Neural progenitor cell (in vitro differentiated cells): Measurements from ENCODE around the gene HAVCR1. TPM values are rescaled to one million over a fixed set of nuclear protein-coding genes. Genes with fewer than 3 reads are reported as not detected.
"Not testable (repeated sequence)": the region's sequence is repeated elsewhere in the genome, so short reads cannot be mapped to it uniquely, and the experiment has no call there.

Experiments used
- DNase-seq: peaks from one replicate; pipeline ENCODE4 v3.0.0-alpha.2; 2016; ENCODE audit warnings: low spot score
- H2AFZ ChIP-seq: fragments of 200-600 bp; sonication (generic); replicated peaks from 2 replicates; pipeline ENCODE4 v1.6.1; 2016; ENCODE audit warnings: antibody characterized with exemption
- H3F3A ChIP-seq: fragments of 200-600 bp; sonication (generic); 2 replicates; pipeline ENCODE4 v1.6.1; 2016; ENCODE audit warnings: antibody characterized with exemption, low read depth
- H3K27ac ChIP-seq: fragments of 200-600 bp; sonication (generic); 2 replicates; pipeline ENCODE4 v1.5.1; 2016; ENCODE audit warnings: mild to moderate bottlenecking
- H3K27me3 ChIP-seq: fragments of 200-600 bp; sonication (generic); 2 replicates; pipeline ENCODE4 v1.6.1; 2016; ENCODE audit warnings: mild to moderate bottlenecking, moderate library complexity
- H3K36me3 ChIP-seq: fragments of 200-600 bp; sonication (generic); 2 replicates; pipeline ENCODE4 v1.5.1; 2016
- H3K4me1 ChIP-seq: fragments of 200-600 bp; sonication (generic); 2 replicates; pipeline ENCODE4 v1.6.1; 2016; ENCODE audit warnings: mixed run types
- H3K4me2 ChIP-seq: fragments of 200-600 bp; sonication (generic); 2 replicates; pipeline ENCODE4 v1.6.1; 2016
- H3K4me3 ChIP-seq: fragments of 200-600 bp; sonication (generic); 2 replicates; pipeline ENCODE4 v1.5.1; 2016
- H3K79me2 ChIP-seq: fragments of 200-600 bp; sonication (generic); 2 replicates; pipeline ENCODE4 v1.6.1; 2016; ENCODE audit warnings: low read depth
- H3K9ac ChIP-seq: fragments of 200-600 bp; sonication (generic); 2 replicates; pipeline ENCODE4 v1.6.1; 2016
- H3K9me3 ChIP-seq: fragments of 200-600 bp; sonication (generic); 2 replicates; pipeline ENCODE4 v1.5.1; 2016; ENCODE audit warnings: low read depth
- H4K20me1 ChIP-seq: fragments of 200-600 bp; sonication (generic); 2 replicates; pipeline ENCODE4 v1.6.1; 2016; ENCODE audit warnings: low read depth
- H3K27ac Mint-ChIP-seq: 3 replicates; pipeline ENCODE4 v1.8.0; 2021; ENCODE audit warnings: mixed read lengths
- H3K27me3 Mint-ChIP-seq: 2 replicates; pipeline ENCODE4 v1.8.0; 2022; ENCODE audit warnings: low read depth, mild to moderate bottlenecking, inconsistent platforms, moderate library complexity, mixed read lengths; ENCODE audit not compliant: insufficient read depth
- H3K36me3 Mint-ChIP-seq: 3 replicates; pipeline ENCODE4 v1.8.0; 2021; ENCODE audit warnings: mixed read lengths
- H3K4me1 Mint-ChIP-seq: 3 replicates; pipeline ENCODE4 v1.8.0; 2021; ENCODE audit warnings: mixed read lengths
- H3K4me3 Mint-ChIP-seq: 3 replicates; pipeline ENCODE4 v1.8.0; 2021; ENCODE audit warnings: mild to moderate bottlenecking, moderate library complexity, mixed read lengths
- H3K9me3 Mint-ChIP-seq: 3 replicates; pipeline ENCODE4 v1.8.0; 2020; ENCODE audit warnings: mixed read lengths
- EZH2 ChIP-seq: fragments of 200-600 bp; sonication (generic); IDR thresholded peaks from 2 replicates; pipeline ENCODE4 v1.6.1; 2017; ENCODE audit warnings: antibody characterized with exemption, mild to moderate bottlenecking, moderate library complexity
- EZH2phosphoT487 ChIP-seq: fragments of 200-600 bp; sonication (generic); IDR thresholded peaks from 2 replicates; pipeline ENCODE4 v1.6.1; 2017; ENCODE audit warnings: antibody characterized with exemption
- total RNA-seq: library from RNA; depleted of rRNA; stranded (reverse); fragments of >200 nt; gene quantifications from 2 replicates; pipeline ENCODE4 v1.2.3, GENCODE V29; 2015; ENCODE audit warnings: low replicate concordance
- TF ChIP-seq, protein P1 (sequence below): fragments of 200-600 bp; sonication (generic); IDR thresholded peaks from 2 replicates; pipeline ENCODE4 v1.5.1; 2017; ENCODE audit warnings: antibody characterized with exemption, mild to moderate bottlenecking

Gene HAVCR1
- total RNA-seq, 1 donor from 2014 or later: not detected

DNA sequence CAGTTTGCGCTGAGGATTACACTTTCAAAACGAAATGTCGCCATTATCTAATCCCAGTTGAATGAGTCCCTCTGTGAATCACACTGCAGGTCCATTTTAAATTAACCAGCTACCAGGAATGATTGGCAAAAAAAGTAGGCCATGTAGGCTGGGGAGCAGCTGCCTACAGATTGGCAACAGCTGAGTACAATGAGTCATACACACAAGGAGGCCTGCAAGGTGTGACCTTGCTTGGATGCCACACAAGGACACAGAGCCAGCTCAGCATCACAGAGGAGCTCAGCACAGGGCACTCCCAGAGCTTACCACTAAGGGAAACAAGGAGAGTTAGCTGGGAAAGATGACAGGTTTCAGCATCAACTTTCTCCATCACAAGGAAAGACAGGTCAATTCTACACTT is 12.9 kb downstream of the HAVCR1 start:
- Histone ChIP-seq H3K4me1 (no peaks in the 10 kb centered on the region), H3K9ac (no peak overlapping the region), H3K36me3 (no peaks in the 10 kb centered on the region), H3K4me3 (no peak overlapping the region), H3K27me3 (no peaks in the 10 kb centered on the region), H3K27ac (no peak overlapping the region), H3K9me3 (no peaks in the 10 kb centered on the region), H3K79me2 (no peaks in the 10 kb centered on the region), H3F3A (no peaks in the 10 kb centered on the region), H3K4me2 (no peak overlapping the region), H2AFZ (no peak overlapping the region), H4K20me1 (no peaks in the 10 kb centered on the region)
- no peaks in the 10 kb centered on the region for H3K27me3 Mint-ChIP-seq
- TF ChIP-seq EZH2 (no peak), EZH2phosphoT487 (no peak)
- TF ChIP-seq, protein P1, sequence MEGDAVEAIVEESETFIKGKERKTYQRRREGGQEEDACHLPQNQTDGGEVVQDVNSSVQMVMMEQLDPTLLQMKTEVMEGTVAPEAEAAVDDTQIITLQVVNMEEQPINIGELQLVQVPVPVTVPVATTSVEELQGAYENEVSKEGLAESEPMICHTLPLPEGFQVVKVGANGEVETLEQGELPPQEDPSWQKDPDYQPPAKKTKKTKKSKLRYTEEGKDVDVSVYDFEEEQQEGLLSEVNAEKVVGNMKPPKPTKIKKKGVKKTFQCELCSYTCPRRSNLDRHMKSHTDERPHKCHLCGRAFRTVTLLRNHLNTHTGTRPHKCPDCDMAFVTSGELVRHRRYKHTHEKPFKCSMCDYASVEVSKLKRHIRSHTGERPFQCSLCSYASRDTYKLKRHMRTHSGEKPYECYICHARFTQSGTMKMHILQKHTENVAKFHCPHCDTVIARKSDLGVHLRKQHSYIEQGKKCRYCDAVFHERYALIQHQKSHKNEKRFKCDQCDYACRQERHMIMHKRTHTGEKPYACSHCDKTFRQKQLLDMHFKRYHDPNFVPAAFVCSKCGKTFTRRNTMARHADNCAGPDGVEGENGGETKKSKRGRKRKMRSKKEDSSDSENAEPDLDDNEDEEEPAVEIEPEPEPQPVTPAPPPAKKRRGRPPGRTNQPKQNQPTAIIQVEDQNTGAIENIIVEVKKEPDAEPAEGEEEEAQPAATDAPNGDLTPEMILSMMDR: no peak
- H3K4me3 Mint-ChIP-seq: no peak overlapping the region
- DNase-seq: no peak
- H3K27ac Mint-ChIP-seq: no peak overlapping the region
- H3K9me3 Mint-ChIP-seq: no peaks in the 10 kb centered on the region
- H3K4me1 Mint-ChIP-seq: no peaks in the 10 kb centered on the region
- no peaks in the 10 kb centered on the region for H3K36me3 Mint-ChIP-seq

DNA sequence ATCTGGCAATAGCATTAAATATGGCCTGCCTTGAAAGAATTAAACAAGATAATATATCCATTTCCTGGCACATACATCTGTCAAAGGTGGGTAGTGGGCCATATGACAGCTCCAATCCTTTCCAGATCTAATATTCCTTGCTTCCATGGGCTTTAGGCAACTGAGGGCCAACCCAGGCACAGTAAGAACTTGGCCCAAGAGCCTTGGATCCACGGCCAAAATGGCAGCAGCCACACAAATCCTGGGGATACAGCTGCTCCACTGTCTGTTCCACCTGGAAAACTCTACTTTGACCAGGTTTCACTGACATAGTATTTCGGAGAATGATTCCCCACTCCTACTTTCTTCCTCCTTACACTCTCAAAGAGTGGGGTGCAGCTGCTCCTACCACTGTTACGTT is 13.3 kb downstream of the HAVCR1 start:
- no peak overlapping the region for H3K4me3 Mint-ChIP-seq
- Histone ChIP-seq H3K79me2 (no peaks in the 10 kb centered on the region), H2AFZ (no peak overlapping the region), H3K4me2 (no peak overlapping the region), H3K9ac (no peak overlapping the region), H3K27ac (no peak overlapping the region), H3K9me3 (no peaks in the 10 kb centered on the region), H3K4me1 (no peaks in the 10 kb centered on the region), H3K4me3 (no peak overlapping the region), H3K36me3 (no peaks in the 10 kb centered on the region), H3K27me3 (no peaks in the 10 kb centered on the region), H4K20me1 (no peaks in the 10 kb centered on the region), H3F3A (no peaks in the 10 kb centered on the region)
- DNase-seq: no peak
- H3K27ac Mint-ChIP-seq: no peak overlapping the region
- TF ChIP-seq EZH2phosphoT487 (no peak), EZH2 (no peak)
- TF ChIP-seq, protein P1: no peak
- no peaks in the 10 kb centered on the region for H3K36me3 Mint-ChIP-seq
- no peaks in the 10 kb centered on the region for H3K4me1 Mint-ChIP-seq
- no peaks in the 10 kb centered on the region for H3K27me3 Mint-ChIP-seq
- H3K9me3 Mint-ChIP-seq: no peaks in the 10 kb centered on the region

DNA sequence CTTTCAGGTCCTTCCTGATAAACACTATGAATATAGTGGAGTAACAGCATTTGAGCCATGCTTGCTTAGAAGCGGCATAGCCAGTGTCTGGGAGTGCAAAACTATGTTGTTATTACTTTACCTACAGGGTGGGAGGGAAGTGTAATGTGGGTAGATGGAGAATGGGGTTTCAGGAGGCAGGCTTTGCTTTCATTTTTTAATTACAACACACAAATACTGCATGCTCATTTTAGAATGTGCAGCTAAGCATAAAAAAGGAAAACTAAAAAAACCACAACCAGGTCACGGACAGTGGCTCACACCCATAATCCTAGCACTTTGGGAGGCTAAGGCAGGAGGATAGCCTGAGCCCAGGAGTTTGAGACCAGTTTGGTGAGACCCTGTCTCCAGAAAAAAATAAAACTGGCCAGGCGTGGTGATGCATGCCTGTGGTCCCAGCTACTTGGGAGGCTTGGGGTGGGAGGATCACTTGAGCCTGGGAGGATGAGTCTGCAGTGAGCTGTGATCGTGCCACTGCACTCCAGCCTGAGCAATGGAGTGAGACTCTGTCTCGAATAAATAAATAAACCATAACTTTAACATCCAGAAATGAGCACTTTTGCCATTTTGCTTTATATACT is 20.2 kb downstream of the HAVCR1 start:
- H3K9ac ChIP-seq: no peak overlapping the region
- no peak overlapping the region for H3K27ac ChIP-seq
- H4K20me1 ChIP-seq: no peaks in the 10 kb centered on the region
- H3K27ac Mint-ChIP-seq: no peak overlapping the region
- H3K36me3 ChIP-seq: no peaks in the 10 kb centered on the region
- no peaks in the 10 kb centered on the region for H3K79me2 ChIP-seq
- DNase-seq: no peak
- H3K9me3 Mint-ChIP-seq: no peaks in the 10 kb centered on the region
- no peaks in the 10 kb centered on the region for H3K27me3 ChIP-seq
- H2AFZ ChIP-seq: no peak overlapping the region
- TF ChIP-seq EZH2phosphoT487: no peak
- TF ChIP-seq, protein P1: no peak
- TF ChIP-seq EZH2: no peak
- no peak overlapping the region for H3K4me2 ChIP-seq
- no peaks in the 10 kb centered on the region for H3K27me3 Mint-ChIP-seq
- no peaks in the 10 kb centered on the region for H3K9me3 ChIP-seq
- no peak overlapping the region for H3K4me3 ChIP-seq
- H3K36me3 Mint-ChIP-seq: no peaks in the 10 kb centered on the region
- H3K4me1 ChIP-seq: peaks cover 18% of the 10 kb centered on the region
- no peak overlapping the region for H3K4me3 Mint-ChIP-seq
- peaks cover 22% of the 10 kb centered on the region for H3K4me1 Mint-ChIP-seq
- H3F3A ChIP-seq: no peaks in the 10 kb centered on the region

DNA sequence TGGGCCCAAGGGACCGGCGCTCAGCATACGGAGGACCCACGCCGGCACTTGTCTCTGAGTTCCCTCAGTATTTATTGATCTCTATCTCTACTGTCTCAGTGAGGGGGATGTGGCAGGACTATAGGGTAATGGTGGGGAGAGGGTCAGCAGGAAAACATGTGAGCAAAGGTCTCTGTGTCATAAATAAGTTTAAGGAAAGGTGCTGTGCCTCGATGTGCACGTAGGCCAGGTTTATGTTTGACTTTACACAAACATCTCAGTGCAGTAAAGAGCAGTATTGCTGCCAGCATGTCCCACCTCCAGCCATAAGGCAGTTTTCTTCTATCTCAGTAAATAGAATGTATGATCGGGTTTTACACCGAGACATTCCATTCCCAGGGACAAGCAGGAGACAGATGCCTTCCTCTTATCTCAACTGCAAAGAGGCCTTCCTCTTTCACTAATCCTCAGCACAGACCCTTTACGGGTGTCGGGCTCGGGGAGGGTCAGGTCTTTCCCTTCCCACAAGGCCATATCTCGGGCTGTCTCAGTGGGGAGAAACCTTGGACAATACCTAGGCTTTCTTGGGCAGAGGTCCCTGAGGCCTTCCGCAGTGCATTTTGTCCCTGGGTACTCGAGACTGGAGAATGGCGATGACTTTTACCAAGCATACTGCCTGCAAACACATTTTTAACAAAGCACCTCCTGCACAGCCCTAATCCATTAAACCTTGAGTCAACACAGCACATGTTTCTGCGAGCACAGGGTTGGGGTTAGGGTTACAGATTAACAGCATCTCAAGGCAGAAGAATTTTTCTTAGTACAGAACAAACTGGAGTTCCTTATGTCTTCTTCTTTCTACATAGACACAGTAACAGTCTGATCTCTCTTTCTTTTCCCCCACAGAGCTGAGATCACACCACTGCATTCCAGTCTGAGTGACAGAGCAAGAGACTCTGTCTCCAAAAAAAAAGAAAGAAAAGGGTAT is 24.5 kb downstream of the HAVCR1 start:
- H3K27ac ChIP-seq, H3K9me3 Mint-ChIP-seq, H3K9ac ChIP-seq, H3K36me3 Mint-ChIP-seq, H4K20me1 ChIP-seq, H2AFZ ChIP-seq, H3K4me3 ChIP-seq, H3K27me3 ChIP-seq, H3K79me2 ChIP-seq, H3K9me3 ChIP-seq, H3F3A ChIP-seq, H3K4me3 Mint-ChIP-seq, H3K27me3 Mint-ChIP-seq, H3K36me3 ChIP-seq: not testable (repeated sequence)
- Mint-ChIP-seq H3K27ac (peak overlapping the region; percentile 88), H3K4me1 (peaks cover 22% of the 10 kb centered on the region)
- DNase-seq: peak; percentile 19
- Histone ChIP-seq H3K4me1 (peaks cover 18% of the 10 kb centered on the region), H3K4me2 (peak overlapping the region; percentile 10)
